Measurements from ENCODE around the gene DAPK3.
"Not testable (repeated sequence)": the region's sequence is repeated elsewhere in the genome, so short reads cannot be mapped to it uniquely, and the experiment has no call there.

DAPK3 gene

DNA sequence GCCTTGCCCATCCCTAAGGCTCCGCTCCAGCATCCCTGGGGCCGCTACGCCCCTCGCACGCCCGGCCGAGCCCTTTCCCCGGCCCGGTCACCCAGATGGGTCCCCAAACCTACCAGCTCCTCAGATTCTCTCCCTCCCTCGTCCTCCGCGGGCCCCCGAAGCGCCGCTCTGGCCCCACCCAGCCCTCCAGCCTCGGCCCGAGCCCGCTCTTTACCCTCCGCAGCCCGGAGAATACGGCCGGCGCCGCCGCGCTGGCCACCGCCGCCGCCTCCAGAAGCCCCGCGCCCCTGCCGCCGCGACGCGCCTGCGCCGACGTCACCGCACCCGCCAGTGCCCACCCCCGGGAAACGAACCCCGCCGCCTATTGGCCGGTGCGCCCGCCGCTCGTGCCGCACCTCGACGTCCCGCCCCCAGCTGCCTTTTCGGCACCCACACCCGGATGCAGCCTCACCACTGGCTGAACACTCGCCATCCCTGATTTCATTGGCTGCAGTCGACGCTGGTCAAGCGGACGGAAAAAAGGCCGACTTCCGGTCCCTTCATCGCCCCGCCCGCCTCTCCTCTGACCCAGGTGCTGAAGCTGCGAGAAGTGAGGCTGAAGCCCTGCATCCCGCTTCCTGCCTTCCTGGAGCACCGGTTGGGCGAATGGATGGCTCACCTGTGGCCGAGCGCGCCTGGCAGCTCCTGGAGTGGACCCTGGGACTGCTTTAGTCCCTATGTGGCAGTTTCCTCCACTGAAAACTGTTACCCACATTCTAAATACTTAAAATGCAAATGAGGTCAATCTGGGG lies at the start of gene DAPK3:
DAPK3 (minus strand) TSS at position 292 of the 791 bp plus-strand sequence. CDS start 1,364 bp downstream, outside the sequence.
- peak; percentile 98 for DNase-seq (ENCODE audit: low spot score)

DNA sequence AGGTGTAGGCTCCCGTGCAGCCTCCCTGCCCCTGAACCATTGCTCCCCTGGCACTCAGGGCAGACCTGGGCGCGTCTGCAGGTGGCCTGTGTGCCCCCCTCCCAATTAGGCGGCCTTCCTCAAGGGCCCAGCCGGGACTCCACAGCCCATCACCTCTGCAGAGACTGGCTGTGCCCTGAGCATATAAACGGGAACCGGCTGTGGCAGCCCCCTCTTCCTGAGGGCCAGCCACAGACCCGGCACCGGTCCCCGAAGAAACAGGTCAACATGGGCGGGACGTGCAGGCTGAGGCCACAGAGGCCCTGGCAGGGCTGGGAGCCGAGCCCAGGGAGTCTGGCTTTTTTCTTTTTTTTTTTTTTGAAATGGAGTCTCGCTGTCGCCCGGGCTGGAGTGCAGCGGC lies 48.7 kb upstream of the DAPK3 start:
- DNase-seq (ENCODE audit: low spot score): no peak

DNA sequence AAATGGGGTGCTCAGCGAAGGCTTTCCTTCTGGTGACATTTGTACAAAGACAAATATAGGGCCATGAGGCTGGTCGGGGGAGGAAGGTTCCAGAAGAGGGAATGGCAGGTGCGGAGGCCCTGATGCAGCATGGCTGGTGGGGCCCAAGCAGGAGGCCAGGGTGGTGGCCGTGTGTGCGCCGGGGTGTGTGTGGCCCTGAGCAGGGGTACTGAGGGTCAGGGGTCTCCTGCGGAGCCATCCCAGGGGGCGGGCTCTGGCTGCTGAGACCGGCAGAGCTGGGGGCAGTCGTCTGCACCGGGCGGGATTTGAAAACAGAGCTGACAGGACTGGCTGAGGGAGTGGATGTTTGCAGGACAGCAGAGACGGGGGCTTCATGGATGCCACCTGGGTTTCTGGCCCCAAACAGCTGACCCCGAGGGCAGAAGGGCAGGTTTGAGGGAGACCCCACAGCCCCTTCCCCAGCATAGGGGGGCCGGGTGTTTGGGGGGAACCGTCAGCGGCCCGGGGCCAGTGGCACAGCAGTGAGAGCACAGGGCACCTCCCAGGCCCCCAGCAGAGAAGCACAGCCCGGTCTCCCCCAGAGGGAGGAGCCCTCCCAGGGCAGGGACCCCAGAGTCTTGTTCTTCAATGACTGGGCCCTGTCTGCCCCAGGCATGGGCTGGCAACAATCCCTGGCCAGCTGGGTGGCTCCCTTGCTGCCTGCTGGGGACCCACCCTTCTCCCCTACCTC lies 48.0 kb upstream of the DAPK3 start:
- DNase-seq (ENCODE audit: low spot score): no peak

DNA sequence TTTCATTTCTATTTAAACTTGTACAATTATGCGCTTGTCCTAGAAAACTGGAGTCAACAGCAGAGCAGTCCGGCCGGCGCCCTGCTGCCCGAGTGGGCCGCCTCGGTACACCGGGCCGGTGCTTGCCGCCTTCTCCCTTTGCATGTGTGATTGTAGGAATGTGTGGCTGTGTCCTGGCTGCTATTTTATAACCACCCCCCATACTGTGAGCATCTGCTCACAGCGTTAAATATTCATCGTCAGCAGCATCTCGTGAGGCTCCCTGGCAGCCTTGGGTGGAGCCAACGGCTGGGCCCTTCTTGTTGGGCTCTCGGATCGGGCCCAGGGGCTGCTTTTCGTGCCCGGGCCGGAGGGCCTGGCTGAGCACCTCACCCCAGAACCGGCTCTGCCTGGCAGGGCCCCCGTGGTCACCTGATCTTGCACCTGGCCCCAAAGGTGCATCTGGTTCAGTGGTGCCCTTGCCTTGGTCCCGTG lies 47.3 kb upstream of the DAPK3 start:
- DNase-seq (ENCODE audit: low spot score): no peak

DNA sequence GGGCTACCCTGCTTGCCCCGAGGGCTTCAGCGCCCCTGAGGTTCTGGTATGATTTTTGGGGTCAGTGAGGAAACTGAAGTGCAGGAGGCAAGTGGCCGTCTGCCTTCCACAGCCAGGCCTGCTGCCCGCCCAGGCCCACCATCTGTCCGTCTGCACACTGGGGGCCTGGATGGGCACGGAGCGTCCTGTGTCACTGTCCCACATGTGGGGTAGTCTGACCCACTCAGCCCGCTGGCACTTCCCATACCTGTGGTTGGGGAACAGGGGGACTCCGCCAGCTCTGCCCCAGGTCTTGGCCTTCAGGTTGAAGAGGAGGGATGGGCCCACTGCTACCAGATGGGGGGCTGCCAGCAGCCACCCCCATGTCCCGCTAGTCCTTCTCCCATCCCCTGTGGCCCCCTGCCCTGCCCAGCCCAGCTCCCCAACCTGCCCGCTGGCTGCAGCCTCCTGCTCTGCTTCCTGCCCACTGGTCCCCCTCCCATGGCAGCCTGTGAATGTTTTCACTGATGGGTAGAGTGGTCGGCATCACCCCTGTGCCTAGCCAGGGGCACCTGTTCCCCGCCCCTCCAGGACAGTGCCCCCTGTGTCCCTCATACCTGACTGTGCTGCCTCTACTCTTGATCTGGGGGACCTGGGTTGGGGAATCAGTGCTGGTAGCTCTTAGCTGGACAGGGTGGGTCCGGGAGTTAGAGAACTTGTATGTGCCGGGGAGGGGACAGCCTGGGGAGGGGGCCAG lies 46.2 kb upstream of the DAPK3 start:
- DNase-seq (ENCODE audit: low spot score): no peak

DNA sequence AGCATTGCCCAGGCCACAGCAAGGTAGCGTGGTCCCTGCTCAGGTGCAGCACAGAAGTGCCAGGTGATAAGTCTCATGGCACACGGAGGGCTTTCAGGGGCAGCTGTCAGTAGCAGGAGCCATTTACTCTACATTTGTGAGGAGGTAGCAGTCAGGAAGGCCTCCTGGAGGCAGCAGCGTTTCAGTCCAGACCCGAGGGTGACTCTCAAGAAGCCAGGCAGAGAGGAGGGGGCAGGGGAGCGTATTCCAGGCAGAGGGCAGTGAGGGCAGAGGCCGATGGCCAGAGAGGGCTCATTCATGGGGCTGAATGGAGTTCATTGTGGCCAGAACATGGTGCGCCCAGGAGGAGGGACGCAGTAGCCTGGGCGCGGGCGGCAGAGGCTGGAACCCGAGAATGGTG lies 45.6 kb upstream of the DAPK3 start:
- DNase-seq (ENCODE audit: low spot score): no peak

DNA sequence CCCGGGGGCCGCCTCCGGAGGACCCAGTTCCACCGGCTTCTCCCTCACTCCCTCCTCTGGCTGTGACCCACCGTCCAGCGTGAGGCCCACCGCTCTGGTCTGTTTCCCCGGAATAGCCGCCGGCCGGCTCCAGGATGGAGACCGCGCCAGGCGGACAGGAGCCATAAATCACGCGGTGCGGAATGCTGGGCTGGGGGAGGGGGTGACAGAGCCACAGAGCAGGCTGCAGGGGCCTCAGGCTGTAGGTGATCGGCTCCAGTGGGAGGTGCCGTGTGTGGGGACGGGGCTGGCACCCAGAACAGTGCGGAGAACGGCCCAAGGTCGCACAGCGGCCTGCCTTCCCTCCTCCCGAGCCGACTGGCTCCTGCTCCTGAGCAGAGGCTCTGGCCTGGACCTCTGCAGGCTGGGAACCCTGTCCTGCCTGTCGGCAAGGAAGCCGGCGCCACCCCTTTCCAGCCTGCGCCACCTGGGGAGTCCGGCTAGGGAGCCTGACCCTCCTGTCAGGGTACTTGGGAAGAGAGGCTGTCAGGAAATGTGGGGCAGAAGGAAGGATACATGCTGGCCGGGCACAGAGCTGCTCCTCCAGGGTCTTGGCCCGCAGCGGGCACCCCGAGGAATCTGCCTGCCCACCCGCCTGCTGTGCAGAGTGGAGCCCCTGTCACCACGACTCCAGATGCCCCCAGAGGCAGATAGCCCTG lies 45.0 kb upstream of the DAPK3 start:
- DNase-seq (ENCODE audit: low spot score): peak; percentile 15

DNA sequence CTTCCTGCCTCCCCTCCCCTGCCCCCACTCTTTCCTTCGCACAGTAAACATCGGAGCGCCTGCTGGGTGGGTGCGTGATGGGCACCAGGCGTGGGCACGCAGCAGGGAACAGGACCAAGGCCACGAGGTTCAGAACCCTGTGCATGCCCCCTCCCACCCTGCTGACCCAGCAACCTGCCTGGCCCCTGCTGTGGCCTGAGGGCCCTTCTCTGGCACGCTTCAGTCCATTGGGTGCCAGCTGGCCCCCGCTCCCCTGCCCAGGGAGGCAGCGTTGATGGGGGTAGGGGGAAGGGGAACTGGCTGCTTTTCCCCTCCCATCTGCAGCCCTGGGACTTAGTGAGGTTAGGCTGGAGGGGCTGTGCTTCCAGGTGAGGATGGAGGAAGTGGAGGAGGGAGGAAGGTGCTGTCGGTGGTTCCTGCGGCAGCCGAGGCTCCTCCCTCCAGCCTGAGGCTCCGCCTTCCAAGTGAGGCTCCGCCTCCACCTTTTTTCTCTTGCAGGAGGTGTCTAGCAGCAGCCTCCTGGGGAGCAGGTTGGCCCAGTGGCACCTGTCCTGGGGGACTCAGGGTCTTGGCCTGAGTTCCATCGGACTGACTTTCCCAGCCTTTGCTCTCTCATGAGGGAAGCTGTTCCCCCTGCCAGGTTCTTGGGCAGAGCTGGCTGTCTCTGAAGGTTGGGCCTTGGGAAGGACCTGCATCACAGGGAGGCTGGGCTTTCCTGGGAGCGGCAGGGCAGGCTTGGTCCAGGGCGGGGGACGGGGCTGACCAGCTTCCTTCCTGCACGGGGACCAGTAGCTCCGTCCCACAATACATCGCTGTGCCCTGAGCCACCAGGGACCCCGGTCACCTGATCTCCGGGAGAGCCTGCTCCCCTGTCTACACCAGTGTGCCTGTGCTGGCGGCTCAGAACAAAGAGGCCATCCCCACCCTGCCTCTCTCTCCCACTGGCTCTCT lies 43.9 kb upstream of the DAPK3 start:
- DNase-seq (ENCODE audit: low spot score): peak; percentile 32

DNA sequence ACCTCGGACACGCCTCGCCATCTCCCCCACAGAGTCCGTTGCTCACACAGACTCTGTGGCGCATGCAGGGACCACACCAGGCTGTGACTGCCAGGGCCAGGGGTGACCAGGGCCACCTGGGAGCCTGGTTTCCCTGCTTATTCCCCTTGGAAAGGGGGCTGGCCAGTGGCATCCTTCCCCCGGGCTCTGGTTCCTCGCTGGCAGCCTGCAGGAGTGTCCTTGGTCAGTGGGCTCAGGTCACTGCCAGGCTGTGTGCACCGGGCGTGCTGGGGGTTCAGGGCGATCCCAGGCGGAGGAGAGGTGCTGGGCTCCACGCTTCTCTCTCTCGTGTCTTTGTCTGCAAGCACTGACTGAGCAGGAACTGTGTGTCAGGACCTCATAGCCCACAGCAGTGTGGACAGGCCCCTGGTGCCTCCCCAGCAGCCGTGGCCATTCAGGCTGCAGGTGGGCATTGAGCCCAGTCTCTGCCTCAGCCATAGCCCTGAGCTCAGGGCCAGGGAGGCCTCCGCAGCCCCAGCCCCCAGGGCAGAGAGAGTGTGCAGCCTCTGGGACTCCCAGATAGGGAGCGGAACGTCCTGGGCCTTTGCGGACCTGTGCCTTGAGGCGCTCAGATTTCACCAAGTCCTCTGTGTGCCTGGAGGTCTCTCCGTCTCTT lies 43.1 kb upstream of the DAPK3 start:
- peak; percentile 12 for DNase-seq (ENCODE audit: low spot score)

DNA sequence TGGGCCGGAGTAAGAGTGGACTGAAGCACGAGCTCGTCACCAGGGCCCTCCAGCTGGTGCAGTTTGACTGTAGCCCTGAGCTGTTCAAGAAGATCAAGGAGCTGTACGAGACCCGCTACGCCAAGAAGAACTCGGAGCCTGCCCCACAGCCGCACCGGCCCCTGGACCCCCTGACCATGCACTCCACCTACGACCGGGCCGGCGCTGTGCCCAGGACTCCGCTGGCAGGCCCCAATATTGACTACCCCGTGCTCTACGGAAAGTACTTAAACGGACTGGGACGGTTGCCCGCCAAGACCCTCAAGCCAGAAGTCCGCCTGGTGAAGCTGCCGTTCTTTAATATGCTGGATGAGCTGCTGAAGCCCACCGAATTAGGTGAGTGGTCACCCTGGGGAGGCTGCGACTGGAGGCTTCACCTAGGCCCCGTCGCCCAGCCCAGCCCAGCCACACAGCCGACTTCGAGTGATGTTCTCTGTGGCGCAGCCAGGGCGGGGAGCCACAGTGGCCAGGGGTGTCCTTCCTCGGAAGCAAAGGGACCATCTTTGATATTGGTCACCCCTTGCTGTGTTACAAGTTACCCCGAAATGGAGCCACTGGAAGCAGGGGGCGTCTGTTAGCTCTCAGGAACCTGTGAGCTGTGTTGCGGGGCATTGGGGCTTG lies 42.2 kb upstream of the DAPK3 start:
- peak; percentile 14 for DNase-seq (ENCODE audit: low spot score)

DNA sequence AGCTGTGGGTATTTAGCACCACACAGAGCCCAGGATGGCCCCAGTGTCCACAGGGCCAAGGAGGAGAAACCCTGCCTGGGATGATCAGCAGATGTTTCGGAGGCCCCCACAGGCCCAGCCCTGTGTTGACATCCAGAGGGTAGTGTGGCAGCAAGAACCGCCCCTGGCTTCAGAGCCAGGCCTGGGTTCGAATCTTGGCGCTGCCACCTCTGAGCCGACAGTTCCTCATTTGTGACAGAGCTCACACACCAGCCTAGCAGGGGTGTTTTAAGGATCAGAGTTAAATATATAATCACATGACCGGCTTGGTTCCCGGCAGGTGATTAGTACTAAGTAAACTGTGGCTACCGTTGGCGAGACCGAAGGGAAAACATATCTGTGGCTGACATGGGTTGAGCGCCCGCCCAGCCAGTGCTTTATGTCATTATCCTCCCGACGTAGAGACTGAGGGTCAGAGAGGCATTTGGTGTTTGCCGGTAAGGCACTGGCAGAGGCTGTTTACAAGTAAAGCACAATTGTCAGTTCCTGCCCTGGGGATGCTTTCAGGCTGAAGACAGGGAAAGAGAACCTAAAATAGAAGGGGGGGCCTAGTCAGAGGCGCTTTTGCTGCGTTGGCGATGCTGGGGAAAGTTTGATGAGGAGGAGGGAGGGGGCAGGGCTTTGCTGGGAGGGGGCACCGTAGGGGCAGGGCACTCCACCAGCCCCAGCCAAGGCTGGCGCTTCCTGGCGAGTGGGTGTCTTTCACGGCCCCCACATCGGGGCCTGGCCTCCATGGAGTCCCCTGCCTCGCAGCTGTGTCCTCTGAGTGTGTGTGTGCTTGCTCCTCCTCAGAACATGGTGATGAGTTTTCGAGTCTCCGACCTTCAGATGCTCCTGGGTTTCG lies 41.4 kb upstream of the DAPK3 start:
- peak; percentile 24 for DNase-seq (ENCODE audit: low spot score)

DNA sequence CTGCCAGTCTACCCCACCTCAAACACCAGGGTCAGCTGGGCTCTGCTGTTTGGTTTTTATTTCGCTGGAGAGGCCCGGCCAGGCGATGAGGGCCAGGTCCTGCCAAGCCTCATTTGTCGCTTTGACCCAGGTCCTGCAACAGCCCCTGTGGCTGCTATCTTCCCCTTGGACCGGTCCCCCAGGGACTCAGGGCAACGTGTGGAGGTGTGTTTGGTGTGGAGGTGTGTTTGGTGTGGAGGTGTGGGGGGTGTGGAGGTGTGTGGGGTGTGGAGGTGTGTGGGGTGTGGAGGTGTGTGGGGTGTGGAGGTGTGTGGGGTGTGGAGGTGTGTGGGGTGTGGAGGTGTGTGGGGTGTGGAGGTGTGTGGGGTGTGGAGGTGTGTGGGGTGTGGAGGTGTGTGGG lies 40.5 kb upstream of the DAPK3 start:
- DNase-seq (ENCODE audit: low spot score): not testable (repeated sequence)

DNA sequence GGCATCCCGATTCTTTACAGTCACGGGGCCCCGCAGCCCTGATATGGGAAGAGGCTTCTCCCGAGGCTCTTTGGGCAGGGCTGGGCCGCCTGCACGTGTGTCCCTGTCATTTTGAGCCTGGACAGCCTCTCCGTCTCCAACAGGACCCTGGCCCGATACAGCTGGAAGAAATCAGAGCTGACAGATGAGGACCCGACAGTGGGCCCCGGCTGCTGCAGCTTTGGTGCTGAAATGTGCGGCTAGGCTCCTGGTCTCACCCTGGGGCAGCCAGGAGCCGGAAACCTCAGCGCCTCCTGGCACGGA lies 39.9 kb upstream of the DAPK3 start:
- no peak for DNase-seq (ENCODE audit: low spot score)

DNA sequence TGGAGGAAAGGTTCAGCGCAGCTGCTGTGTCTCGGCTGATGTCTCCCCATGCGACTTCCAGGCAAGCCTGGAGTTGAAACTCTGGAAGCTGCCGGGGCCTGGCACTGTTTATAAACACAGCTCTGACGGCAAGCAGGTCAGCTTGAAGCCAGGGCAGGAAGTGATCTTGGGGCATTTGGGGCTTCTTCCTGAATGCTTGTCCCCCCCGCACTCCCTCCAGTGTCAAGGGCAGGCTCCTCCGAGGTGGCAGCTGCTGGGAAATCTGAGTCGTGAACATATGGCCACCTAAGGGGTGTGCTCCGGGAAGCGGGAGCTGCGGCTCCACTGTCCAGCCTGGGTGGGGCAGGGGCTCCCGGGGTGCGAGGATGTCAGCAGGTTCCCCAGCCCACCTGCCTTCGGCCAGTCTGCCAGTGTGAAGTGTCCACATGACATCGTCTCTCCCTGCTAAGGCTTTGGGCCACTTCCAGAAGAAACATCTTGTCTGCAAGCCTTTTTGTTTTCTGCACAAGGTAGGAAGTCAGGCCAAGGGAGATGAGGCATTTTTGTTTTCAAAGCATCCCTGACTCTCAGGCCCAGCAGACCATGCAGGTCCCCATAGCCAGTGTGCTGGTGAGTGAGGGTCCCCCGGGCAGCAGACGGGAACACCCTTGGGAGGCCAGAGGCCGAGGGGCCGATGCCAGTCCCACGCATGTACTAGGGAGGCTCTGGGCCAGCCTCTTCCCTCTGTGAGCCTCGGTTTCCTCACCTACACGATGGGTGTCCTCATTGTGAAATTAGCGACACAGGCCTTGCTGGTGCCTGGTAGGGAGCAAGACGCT lies 39.3 kb upstream of the DAPK3 start:
- DNase-seq (ENCODE audit: low spot score): peak; percentile 44

DNA sequence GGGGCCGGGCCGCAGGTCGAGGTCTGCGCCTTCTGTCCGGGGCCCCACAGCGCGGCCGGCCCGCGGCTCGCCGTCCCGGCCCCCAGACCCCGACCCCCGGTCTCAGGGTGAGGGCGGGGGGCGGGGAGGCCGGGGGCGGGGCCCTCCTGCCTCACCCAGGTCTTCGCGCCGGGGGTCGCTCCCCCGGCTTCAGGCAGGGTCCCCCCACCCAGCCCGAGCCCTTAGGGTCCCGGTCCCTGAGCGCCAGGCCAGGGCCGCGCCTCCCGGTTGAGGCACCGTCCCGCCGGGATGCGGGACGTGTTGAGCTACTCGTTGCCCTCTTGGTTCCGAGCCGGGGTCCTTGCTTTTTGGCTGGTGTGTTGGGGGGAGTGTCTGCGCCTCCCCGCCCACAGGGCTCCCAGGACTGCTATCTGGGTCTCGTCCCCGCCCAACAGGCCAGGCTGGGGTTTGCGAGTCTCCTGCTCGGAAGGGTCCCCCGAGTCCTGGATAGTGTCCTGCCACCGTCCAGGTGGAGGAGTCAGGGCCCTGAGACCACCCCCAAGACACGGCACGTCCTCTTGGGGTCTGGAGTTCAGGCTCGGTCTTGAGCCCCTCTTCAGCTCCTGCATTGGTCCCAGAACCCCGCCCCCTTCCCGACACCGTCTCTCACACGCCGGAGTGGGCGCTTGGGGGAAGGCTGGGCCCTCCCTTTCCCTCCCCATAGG lies 37.1 kb upstream of the DAPK3 start:
- peak; percentile 52 for DNase-seq (ENCODE audit: low spot score)

DNA sequence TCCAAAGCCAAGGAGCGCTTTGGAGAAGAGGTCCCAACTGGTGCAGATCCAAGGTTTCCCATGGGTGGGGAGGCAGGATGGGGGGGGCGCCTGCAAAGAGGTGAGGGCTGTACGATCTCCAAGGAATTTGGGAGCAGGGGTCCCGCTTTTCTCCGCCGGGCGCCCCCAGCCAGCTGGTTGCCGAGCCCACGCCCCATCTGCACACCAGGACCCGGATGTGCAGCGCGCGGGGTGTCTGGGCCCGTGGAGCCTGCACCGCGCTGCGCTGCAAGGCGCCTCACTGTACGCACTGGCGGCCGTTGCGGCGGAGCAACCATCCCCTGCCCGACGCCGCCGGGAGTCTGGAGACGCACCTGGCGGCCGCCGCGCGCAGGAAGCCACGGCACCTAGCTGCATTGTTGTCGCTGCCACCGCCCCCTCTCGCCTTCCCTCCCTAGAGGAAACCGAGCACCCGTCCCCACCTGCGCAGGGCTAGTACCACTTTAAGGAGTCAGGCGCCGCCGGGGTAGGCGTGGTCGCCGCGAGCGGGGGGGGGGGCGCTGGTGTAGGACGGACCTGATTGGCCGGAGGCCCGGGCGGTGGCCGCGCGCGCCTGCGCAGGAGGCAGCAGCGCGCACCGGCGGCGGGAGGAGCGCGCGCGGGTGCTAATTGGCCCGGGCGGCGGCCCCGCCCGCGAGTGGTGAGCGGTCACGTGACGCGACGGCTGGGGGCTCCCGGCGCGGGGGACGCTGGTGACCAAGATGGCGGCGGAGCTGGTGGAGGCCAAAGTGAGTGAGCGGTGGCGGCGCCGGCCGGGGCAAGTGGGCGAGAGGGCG lies 36.3 kb upstream of the DAPK3 start, which contains the start of gene PIAS4:
PIAS4 (plus strand) TSS at position 716 of the 815 bp plus-strand sequence; CDS start at position 741, 25 bp downstream.
- peak; percentile 100 for DNase-seq (ENCODE audit: low spot score)
